HG03025 (cell line): ENCODE results near the gene CTNNA3.

Experiments
- ATAC-seq: cut with Tn5 transposase; IDR thresholded peaks from one replicate; pipeline ENCODE4 v1.9.1; 2021; ENCODE audit warnings: mild to moderate bottlenecking, moderate library complexity; ENCODE audit not compliant: unreplicated experiment, low FRiP score

Gene CTNNA3

DNA sequence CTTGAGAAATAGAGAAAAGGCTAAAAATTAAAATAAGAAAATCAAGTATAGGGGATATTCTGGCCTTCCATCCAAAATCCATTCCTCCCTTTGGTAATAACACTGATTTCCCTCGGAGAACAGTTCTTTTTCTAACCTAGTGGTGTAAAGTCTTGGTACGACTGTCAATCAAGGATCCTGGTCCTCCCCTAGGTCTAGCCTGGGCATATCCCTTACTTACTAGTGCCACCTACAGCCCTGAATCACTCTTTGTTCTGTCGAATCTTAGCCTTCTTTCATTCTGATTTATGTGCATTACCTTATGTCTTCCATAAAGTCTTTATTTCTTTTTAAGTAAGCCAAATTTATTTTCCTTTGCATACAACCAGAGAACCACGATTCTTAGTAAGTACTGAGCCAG lies 1068.8 kb downstream of the CTNNA3 start:
- peak; percentile 73 for ATAC-seq

DNA sequence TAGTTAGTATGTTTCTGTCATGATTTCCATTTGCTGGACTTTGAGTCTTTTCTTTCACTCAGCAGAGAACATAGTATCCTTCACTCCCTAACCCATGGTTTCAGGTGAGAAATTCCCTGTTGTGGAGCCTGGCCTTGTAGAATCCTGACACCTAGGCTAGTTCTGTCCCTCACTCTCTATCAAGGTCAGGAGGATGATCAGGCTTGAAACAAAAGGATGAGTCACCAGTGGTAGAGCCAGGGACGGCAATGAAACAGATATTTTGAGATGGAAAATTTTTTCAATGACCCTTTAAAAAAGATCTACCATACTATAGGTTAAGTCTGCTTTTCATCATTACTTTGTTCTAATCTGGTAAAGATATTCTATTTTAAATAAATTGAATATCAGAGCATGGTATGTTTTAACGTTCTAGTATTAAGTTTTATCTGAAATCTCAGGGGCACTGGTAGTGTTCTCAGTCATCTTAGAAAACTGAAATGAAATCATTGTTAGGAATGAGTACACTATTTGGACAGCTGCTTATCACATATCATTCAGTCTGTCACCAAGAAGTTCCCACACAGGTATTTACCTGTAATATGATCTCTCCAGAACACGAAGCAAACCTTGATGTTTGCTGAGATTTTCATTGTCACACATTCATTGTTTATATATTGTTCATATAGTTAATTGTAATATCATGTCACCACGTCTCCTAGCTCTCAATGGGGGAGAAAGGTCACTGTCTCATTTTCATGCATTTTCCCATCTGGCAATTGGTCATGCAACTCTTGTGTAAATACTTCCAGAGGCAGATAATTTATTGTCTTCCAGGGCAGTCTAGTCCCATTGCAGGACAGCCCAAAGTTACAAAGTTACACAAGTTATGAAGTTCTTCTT lies 1070.0 kb downstream of the CTNNA3 start:
- no peak for ATAC-seq

DNA sequence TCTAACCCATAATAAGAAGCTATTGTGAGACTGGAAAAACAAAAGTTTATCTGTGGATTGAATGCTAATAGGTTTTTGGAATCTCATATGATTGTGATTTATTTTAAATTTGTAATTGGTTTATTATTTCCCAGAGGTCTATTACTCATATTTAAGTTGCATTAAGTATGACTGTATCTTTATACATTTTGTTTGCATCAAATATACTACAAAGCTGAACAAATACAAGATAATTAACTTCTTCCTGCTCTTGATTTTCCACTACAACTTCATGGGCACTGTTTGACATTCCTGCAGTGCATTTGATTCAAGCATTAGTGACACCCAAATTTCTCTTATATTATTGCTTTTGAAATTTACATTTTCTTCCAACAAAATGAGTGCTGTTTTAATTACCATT lies 1073.9 kb downstream of the CTNNA3 start:
- no peak for ATAC-seq

DNA sequence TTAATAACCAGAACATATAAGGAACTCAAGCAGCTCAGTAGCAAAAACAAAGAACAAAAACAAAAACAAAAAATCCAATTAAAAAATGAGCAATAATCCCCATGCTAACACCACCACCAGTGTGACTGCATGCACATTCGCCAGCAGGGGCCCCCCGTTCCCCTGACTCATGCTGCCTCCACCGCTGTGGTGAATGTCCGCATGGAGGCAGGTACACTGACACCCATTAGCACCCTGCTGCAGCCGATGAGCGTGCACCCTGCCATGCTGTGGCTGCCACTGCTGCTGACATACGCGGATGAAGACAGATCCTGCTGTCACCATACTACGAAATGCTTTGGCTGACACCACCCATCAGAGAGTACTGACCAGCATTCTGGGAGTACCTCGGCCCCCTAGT lies 1091.8 kb downstream of the CTNNA3 start:
- ATAC-seq = no peak

DNA sequence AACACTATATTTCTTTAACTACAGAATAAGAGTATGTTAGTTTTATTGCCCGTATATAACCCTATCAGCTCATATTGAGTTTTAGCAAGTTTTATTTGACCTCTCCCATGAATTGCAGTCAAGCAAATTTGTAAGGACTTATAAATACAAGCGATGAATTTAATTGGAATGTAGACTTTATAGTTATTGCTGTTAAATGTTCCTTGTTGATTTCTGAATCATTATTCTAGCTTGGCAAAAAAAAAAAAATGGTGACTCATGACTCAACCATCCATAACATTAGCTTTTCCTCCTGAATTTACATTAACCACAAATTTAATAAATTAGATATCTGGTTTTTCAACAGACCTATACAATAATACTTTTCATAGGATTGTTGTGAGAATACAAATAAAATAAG lies 1104.1 kb downstream of the CTNNA3 start:
- ATAC-seq = no peak

DNA sequence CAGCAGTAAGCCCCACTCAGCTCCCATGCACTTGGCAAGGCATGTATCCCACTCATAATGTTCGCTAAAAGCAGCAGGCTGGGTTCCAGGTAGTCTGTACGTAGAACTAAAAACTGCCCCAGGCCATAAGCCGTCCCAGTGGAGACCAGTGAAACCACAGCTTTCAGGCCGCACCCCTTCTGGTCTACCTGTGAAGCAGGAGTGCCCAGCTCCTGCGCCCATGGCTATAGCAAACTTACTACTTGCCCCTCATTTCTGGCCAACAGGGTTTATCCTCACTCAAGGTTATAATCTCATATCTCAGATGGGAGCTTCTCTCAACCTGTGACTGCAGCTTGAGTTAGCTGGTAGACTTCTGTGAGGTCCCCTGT lies 1108.3 kb downstream of the CTNNA3 start:
- no peak for ATAC-seq

DNA sequence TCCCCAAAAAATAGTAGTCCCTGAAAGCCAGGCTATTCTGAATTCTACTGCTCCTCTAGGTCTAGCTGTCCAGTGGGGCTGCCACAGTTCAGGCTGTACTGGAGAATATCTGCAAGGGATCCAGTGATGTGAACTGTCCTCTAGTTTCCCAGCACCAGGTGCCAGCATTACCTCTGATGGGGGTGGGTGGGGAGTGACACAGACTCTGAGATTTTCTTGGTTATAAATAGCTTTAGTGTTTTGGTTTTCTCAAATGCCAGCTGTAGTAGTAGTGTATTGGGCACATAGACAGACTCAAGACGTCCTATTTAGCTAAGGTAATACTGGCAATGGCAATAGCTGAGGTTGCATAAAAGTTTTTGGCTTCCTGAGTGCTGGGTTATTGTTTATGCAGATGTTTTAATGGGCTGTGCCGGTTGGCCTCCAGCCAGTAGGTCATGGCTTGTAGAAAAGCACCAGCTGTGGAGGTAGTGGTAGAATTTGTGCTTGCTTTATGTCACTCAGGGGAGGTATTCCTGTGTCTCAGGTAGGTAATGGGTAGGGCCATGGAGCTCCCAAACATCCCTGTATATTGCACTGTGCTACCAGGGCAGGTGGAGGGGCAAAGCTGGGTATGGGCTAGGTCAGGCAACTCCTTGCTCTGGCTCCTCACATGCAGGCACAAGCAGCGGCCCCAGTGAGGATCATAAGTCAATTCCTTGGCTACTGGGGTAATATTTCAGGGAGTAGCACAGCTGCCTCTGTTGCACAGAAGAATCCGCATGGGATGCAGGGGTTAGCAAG lies 1108.9 kb downstream of the CTNNA3 start:
- no peak for ATAC-seq

DNA sequence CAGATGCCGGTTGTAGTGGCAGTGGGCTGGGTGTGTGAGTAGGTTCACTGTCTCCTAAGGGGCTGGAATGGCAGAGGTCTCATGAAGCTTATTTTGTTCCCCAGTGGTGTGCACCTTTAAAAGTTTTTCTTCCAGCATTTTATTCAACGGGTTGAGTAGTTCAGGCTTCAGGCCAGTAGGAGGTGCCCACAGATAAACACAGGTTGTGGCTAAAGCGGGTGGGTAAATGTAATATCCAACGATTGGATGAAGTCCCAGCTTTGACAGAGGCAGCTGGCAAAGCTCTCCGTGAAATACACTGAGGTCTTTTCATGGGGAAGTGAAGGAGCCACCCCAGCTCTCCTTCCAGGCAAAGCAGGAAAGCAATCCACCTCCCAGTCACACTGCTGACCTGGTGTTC lies 1109.9 kb downstream of the CTNNA3 start:
- ATAC-seq = no peak

DNA sequence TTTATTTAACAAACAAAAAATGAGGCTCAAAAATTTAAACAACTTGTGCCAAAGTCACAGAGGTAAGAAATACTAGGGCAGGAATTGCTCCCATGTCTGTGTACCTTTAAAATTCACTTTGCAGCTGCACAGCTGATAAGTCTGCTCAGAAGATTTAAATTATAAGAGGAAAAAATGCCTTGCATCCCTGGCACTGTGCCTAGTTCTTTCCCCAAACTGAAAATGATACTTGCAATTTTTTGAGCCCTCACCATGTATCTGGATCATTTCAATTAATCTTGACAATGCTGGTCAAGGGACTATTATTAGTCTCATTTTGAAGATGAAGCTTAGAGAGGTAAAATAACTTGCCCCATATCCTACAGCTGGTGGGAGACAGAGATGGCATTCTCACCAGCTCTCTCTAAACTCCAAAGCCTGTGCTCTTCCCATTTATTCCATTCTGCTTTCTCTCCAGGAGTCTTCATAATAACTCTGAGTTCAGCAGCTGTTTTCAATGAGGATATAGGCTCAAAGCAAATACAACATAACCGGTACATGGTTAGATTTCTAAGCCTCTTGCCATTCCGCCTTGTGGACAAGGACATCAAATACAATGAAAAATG lies 1120.6 kb downstream of the CTNNA3 start:
- no peak for ATAC-seq

DNA sequence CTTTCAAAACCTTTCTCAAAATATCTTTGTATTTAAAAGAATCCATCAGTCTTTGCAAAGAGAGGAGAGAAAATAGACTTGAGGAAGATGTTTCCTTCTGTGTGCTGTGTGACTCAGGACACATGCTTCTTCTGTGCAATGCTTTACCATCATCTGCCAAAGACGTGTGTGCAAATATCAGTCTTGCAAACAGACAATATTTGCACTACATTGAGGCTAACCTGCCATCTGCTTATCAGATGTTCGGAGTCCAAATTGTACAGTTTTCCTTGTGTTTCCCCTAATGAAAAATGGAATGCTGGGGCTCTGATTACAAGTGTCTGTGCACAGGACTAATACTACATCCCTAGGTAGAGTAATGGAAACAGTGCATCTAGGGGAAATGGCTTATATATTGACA lies 1123.3 kb downstream of the CTNNA3 start:
- ATAC-seq = no peak

DNA sequence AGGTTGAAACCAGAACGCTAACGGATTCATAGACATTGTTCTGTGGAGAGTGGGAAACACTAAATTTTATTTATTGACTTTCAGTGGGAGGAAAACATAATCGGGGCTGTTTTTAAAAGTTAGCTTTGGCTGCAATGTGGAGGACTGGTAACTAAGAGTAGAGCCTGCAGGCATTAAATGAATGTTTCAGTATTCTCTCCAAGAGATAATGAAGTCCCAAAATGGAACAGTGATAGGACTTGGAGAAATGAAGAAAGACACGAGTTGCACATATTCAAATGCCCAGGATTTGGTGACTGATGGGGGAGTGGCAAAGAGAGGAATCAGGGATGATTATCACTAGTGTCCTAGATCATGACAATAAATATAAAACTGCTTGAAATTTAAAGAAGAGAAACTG lies 1130.0 kb downstream of the CTNNA3 start:
- no peak for ATAC-seq

DNA sequence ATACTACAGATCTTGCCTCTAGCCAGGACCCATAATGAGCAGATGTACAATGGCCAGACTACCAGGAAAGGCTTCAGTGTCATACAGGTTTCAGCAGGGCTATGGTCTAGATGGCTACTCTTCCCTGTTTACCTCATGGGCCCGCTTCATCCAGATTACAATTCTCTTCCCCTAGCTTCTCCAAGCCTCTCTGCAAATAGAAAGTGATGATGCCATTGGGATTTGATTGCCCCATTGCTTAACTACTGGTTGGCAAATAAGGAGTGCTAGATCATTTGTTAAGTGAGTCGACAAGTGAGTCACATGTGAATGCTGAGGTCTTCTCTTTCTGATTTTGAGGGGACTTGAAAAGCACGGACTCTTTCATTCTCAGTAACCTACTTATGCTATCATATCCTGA lies 1131.7 kb downstream of the CTNNA3 start:
- no peak for ATAC-seq

DNA sequence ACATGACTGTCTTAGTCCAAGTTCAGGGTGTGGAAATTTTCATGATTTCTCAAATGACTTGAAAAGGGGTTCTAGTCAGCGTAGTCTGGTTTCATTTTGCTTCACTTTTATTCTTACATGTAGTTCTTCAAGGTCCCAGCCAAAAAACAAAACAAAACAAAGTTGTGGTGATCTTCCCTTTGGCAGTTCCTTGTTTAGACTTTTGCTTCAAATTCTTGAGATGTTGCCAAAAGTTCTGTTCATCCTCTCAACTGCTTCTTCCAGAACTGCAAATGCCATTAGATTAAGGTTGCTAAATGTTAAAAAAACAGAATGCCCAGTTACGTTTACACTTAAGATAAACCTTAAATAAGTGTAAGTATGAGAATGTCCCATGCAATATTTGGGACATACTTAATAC lies 1140.9 kb downstream of the CTNNA3 start:
- ATAC-seq = no peak

DNA sequence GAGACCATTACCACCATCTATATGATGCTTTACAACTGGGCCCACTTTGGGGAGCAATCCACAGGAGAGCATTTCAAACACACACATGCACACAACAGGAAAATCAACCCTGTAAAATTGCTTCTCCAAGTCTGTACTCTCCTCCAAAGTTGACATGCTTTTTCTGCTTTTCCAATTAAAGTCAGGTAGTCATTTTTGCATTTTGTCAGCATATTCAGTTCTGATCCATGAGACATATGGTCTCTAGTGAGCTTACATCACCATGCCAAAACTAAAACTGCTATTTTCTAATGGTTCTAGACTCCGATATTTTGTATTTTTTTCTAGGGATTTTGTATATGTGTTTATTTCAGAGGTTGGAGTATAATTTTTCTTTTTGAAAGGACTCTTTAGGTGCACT lies 1143.7 kb downstream of the CTNNA3 start:
- no peak for ATAC-seq

DNA sequence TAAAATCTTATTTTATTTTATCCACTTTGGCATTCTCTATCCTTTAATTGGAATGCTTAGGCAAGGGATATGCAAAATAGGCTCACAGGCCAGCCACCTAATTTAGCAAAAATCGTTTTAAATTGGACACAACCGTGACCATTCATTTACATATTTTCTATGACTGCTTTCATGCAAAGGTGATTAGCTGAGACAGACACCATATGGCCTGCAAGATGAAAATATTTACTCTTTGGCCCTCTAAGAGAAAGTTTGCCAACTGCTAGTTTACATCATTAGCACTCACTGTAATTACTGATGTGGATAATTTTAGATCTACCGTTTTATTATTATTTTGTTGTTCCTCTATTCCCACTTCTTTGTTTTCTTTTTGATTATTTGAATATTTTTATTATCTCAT lies 1145.6 kb downstream of the CTNNA3 start:
- ATAC-seq = no peak

DNA sequence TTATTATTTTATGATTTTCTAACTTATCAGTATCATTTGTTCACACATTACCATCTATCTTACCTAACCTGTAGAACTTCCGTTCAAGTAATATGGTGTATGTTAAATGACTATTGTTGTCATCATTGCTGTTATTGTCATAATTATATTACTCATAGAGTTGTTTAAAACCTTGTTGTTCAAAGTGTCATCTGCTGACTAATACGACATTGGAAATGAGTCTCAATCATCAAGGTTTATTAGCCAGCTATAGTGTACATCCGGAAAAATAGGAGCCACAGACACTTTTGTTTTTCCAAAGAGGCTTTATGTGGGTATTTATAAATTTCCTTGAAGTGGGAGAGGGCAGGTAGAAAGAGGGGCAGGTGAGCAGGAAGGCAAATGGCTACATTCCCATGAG lies 1157.1 kb downstream of the CTNNA3 start:
- no peak for ATAC-seq

DNA sequence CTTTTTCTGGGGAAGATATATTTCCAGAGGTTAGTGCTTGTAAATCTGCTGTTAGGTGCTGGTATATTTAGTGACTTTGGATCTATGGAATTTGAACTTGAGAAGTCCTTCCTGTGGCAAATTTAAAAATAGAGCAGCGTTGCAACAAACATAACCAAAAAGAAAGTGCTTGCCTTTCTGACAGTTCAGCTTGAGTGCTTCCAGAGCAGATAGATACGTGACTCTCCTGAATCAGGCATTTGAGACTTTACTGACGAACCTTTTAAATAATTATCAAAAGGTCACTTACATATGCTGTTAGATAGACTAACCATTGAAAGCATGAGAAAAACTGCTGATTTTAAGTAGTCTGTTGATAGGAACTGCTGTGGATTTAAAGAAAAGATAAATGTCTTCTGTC lies 1157.6 kb downstream of the CTNNA3 start:
- no peak for ATAC-seq

DNA sequence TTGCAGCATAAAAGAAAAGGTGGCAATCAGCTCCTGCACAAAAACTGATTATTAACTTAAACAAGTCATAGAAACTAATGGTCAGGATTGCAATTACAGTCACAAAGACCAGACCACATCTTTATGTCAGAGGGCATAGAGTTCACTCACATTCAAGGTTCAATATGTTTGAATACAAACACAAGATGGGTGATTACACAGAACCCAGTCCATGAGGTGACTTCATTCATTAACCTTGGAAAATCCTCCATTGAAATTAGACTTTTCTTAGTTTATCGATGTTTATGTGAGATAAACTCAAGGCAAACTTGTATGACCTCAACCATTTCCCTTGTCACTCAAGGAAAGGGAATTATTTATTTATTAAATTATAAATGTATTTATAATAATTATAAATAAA lies 1158.8 kb downstream of the CTNNA3 start:
- ATAC-seq = no peak

DNA sequence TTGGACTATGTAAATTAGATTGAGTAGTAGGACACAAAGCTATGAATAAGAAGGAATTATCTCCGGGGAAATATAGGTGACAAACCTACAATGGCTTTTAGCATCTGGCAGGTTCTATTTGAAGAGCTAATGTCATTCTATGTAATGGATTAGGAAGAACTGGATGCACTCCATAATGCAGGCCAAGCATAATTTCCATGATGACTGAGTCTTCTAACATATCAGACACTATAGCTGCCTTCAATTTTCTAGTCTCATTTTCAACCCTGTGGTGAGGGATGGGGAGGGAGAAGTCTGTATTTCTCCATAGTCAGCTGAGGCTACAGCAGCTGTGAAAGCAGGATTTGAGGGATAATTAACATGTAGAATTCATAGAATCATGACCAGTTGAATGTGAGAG lies 1160.6 kb downstream of the CTNNA3 start:
- no peak for ATAC-seq

DNA sequence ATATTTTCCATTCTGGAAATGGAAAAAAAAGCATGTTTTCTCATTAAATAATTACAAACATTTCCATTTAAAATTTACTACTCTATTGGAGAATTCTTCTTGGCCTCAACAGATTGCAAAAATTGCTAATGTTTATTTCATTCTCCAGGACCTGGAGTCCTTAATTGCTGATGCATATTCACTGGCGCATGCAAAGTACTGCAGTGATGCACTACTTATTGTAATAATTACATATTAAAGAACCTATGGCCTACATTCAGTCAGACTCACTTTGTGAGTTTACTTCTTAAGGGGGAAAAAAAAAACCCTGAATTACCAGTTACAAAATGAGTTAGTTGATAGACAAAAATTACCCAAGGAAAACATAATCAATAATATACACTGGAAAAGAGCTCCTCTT lies 1161.1 kb downstream of the CTNNA3 start:
- ATAC-seq = no peak

DNA sequence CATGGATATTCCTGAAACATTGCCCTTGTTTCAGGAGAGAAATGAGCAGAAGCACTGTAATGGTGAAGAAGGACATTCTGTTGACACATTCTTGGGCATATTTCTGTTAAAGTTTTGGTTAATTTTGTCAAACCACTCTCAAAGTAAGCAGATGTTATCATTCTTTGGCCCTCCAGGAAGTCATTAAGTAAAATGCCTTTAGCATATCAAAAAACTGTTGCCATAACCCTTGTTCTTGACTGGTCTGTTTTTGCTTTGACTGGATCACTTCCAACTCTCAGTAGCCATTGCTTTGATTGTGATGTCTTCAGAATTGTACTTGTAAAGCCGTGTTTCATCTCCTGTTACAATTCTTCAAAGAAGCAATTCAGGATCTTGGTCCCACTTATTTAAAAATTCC lies 1174.5 kb downstream of the CTNNA3 start:
- no peak for ATAC-seq

DNA sequence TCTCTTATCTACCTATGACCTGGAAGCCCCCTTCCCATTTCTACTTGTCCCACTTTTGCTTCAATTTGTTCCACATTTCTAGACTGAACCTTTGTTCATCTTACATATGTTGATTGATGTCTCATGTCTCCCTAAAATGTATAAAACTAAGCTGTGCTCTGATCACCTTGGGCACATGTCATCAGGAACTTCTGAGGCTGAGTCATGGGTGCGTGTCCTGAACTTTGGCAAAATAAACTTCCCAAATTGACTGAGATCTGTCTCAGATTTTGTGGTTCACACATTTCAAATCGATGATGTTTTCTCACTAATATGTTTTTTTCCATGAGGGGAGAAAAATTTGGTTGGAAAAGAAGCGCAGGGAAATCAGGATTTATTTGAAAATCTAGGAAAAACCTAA lies 1176.4 kb downstream of the CTNNA3 start:
- no peak for ATAC-seq
